Measurements from ENCODE around the gene NACAD.

Gene NACAD

GRCh38 chr7:45073786-45074527, 14.8 kb downstream of the NACAD start:
- no peak for DNase-seq

DNA sequence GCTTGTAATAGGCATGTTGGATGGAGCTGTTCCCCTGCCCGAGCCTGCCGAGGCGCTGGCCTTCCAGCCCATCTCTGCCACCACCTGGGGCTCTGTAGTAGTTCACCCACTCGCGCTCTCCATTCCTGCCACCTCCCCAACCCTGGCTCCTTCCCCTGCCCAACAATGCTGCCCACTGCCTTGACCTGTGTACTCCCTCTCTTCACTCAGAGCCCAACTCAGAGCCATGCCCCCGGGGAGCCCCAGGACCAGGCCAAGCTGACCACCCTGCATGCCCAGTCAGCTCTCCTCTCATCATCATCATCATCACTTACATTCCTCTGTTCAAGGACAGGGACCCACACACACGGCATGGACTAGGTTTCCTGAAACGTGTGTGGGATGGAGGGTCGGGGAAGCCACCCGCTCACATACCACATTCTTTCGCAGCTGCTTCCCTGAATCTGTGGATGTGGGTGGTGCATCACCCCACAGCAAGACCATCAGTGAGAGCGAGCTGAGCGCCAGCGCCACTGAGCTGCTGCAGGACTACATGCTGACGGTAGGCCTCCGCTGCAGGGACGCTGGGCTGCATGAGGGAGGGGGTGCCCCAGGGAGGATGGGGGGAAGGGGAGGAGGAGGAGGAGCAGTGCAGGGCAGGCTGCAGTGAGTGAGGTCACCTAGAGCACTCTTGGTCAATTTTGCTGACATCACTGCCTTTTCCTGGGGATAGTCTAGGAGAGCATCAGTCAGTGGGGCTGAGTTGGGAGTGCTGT, 15.6 kb downstream of the NACAD start:
- DNase-seq = no peak

DNA sequence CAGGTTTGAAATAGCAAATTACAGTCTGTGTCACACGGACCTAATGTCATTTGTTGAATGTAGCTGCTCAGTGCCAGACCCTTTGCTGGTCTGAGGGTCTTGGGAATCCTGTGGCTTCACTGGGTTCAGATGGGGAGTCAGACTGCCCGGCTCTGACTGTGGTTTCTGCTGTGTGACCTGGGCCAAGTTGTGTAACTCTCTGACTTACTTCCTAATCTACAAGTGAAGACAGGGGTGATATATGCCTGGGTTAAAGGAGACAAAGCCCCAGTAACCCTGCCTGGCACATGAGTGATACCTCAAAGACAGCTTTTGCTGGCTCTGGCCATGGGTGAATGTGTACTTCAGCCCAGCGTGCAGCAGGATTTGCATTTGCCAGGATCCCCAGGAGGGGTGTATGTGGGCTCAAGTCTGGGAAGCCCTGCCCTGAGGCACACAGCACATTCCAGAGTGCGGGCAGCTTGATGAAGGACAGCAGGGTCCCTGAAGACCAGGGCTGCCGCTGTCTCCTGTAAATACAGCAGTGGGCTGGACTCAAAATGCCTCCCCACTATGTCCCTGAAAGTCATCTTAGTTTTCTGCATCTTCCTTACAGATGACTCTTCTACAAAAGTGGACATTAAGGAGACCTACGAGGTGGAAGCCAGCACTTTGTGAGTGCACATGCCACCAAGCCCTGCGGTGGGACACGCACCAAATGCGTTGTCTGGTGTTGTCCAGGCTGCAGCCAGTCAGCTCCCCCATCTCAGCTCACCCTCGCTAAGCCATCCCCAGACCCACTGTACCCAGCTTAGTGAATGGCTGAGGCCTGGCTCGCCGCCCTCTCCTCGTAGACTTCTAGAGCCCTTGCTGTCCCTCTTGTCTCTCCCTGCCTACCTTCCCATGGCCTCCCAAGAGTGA, 16.4 kb downstream of the NACAD start:
- DNase-seq = no peak

DNA sequence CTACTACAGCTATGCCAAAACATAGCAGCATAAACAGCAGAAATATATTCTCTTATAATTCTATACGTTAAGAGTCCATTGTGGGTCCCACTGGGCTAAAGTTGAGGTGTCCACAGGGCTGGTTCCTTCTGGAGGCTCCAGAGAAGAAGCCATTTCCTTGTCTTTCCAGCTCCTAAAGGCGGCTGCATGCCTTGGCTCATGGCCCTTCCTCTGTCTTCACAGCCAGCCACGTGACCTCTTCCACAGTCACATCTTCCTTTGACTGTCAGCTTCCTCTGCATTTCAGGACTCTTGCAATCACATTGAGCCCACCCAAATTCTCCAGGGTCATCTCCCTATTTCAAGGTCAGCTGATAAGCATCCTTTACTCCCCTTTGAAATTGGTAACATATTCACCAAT, 17.2 kb downstream of the NACAD start:
- no peak for DNase-seq

DNA sequence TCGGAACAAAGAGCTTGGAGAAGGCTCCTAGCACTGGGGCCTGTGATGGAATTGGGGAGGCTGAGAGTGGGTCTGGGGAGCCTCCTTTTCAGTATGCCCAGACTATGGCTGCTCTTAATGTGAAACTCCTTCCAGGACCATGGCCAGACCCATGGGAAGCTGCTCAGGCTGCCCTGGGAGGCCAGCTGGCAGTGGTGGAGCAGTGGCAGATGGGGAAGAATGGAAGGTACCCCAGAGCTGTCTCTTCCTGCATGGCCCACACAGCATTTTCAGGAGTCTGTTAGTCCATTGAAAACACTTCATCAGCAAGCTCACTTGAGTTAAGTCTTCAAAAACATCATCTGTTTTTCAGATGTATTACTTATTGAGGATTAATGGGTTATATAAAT, 18.5 kb downstream of the NACAD start:
- DNase-seq = no peak

DNA sequence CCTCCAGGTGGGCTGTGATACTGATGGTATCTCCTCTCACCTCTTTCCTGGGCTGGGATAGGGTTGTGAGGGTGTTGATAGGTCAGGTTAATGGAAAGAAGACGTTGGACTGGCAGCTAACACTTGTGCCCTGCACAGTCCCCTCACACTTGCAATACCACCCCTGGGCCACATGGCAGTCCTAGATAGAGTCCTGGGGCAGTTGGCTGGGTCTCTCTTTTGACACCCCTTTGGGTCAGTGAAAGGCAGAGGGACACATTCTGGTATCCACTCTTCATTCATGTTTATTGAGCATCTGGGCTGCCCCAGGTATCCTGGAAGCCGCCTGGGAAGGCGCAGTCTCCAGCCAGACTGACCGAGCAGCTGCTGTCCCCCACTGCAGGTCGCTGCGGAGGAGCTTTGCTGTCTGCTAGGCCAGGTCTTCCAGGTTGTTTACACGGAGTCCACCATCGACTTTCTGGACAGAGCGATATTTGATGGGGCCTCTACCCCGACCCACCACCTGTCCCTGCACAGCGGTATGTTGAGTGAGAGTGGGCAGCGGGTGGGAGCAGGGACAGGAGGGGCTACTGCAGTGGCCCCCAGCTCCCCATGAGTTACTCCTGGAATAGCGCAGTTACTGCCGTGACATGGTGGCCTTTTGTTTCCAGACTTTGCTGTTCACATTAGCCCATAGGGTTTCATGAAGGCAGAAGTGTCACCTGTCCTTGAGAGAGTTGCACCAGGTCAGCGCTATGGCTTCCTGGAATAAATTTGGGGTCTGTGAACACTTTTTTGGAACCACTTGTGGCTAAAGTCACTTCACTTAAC, 19.1 kb downstream of the NACAD start:
- DNase-seq = no peak

DNA sequence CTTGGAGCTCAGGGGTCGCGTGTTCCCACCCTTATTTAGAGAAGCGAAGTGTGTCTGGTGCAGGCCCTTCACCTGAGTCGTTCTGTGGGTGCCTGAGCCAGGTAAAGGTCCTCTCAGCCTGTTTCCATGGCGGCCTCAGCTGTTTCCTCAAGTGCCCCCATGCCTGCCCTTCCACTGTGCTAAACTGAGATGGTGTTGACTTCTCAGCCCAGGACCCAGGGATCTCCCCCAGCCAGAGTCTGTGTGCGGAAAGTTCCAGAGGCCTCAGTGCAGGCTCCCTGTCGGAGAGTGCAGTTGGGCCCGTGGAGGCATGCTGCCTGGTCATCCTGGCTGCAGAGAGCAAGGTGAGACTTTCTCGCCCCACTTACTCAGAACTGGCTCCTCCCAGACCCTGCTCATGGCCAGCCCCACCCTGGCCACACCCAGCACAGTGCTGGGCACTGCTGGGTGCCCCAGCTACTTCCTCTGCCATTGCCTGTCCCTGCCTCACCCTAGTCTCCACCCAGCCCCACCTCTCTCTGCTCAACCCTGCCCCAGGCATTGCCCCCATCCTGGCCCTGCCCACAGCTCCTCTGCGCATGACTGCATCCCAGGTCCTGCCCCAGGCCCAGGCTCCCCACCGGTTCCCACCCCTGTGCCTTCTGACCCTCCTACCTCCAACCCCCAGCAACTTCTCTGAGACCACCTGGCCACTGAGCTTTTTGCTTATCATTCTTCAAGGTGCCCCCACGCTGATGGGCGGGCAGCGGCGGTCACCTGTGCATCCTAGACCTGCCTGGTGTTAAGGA, 20.3 kb downstream of the NACAD start:
- no peak for DNase-seq

DNA sequence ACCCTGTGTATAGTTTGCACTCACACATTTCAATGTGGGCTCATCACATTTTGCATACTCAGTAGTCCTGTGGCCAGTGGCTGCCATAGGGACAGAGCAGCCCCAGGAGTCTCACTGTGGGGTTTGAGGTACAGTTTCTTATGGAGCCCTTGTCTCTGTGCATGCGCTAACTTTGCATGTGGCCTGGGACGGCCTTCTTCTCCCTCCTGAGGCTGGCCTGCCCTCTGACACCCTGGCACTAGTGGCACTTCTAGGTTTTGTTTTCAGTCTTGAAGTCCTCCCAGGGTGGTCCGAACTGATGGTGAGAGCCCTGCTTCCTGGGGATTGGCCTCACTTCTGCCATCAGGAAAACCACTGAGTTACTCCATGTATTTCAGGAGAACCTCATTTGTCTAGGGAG, 21.2 kb downstream of the NACAD start:
- DNase-seq = no peak

GRCh38 chr7:45066409-45066808, 22.4 kb downstream of the NACAD start:
- no peak for DNase-seq

- DNase-seq = no peak
Measured at GRCh38 chr7:45065031-45065995, 23.5 kb downstream of the NACAD start.

GRCh38 chr7:45064047-45064725, 24.6 kb downstream of the NACAD start:
- no peak for DNase-seq

DNA sequence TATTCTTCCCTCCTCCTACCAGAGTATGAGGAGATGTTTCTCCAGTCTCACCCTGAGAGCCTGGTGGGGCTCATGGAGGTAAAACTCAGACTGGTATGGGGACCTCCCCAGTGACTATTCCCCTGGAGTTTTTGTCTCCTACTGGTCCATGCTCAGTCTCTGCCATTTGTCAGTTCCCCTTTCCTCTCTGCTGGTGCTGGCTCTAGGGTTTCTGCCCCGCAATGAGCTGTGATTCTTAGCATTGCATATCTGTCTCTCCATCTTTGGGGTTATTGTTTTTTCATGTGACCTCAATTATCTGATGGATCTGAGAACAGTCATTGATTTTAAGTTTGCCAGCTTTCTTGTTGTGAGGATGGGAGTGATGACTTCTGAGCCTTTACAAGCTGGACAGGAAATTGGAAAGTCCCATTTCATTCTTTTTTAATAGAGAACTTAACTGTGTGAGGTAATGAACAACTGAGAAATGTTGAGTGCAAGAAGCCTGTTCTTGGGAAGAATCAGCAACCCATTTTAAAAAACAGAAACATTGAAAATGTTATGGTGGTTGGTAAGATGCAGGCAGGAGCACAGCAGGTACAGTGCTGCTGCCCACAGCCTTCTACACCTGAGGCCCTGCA, 26.9 kb downstream of the NACAD start:
- no peak for DNase-seq

DNA sequence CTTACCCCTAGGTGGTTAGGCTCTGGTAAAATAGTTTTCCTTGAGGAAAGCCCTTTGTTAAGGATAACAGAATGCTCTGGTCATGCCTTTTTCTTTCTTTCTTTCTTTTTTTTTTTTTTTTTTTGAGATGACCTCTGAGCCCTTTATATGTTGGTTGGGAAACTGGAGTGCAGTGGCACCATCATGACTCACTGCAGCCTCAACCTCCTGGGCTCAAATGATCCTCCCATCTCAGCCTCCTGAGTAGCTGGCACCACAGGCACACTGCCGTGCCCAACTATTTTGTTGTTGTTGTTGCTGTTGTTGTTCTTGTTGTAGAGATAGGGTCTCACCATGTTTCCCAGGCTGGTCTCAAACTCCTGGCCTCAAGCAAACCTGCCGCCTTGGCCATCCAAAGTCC, 27.4 kb downstream of the NACAD start:
- no peak for DNase-seq

DNA sequence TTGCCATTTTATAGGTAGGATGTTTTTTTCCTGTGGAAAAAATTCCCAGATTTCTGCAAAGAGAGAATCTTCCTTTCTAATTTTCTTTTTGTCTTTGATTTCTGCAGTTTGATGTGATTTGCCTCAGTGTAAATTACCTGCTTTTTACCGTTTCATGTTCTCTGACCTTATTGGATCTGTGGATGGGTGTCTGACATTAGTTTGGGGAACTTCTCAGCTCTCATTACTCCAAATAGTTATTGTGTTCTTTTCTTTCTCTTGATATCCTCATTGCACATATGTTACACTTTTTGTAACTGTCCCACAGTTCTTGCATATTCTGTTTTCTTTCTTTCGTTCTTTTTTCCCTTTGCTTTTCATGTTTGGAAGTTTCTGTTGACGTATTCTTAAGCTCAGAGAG, 28.5 kb downstream of the NACAD start:
- no peak for DNase-seq

DNA sequence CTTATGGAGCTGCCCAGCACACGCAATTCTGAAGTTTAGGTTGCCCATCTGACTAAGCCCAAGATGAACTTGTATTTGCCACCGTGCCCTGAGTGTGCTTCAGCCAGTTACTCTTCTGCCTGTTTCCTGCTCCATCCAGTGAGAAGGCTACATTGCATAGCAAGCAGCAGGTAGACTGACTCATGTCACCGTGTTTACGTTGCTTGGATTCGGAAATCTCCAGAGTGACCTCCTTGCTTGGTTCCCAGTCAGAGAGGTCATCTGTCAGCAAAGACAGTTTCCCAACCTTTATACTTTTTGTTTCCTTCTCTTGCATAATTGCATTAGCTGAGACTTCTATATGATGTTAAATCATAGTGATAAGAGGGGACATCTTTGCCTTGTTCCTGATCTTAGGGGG, 30.9 kb downstream of the NACAD start:
- no peak for DNase-seq

DNA sequence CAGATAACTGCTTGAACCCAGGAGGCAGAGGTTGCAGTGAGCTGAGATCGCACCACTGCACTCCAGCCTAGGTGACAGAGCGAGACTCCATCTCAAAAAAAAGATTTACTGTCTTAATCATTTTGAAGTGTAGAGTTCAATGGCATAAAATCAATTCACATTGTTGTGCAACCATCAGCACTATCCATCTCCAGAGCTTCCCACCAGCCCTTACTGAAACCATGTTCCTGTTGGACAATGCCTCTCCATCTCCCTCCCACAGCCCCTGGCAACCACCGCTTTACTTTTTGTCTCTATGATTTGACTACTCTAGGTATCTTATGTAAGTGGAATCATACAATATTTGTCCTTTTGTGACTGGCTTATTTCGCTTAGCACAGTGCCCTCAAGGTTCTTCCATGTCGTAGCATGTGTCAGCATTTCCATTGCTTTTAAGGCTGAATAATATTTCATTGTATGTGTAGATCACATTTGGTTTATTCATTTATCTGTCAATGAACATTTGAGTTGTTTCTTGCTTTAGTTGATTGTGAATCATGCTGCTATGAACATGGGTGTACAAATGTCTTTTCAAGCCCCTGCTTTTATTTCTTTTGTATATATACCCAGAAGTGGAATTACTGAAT, 33.1 kb downstream of the NACAD start:
- DNase-seq = no peak

GRCh38 chr7:45055016-45055415, 33.8 kb downstream of the NACAD start:
- DNase-seq = no peak

- DNase-seq = no peak
Measured at GRCh38 chr7:45054442-45054841, 34.3 kb downstream of the NACAD start.

- DNase-seq = no peak
Measured at GRCh38 chr7:45053941-45054340, 34.8 kb downstream of the NACAD start.

Data from OCI-M1 (cell line).